ENCODE data around the gene GPR65. TPM values are rescaled to one million over a fixed set of nuclear protein-coding genes. Genes with fewer than 3 reads are reported as not detected.

GPR65 gene
- total and polyA plus RNA-seq, 4 donors, result 2.1 to 8.1 (median 4.0) TPM

DNA sequence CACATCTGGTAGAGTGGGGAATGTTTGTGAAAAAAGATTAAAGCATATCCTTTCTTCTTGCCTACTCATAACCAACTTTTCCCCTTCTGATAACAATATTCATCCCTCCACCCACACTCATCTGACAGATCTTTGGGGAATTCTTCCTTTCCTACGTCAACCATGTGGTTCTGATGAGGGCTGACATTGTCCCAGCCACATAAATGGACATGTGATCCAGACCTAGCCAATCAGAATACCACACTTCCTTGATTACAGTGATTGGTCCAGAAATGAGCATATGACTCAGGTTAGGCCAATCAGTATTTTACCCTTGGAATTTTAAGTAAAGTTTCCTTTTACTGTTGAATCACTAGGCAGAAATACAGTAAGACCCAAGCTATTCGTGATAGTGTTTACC is 58.9 kb downstream of the GPR65 start:
- DNase-seq (no peak), ATAC-seq (ENCODE audit: insufficient read depth, low FRiP score) (no peak)
- Histone ChIP-seq H3K9me3 (ENCODE audit: control insufficient read depth in 4 of 4, insufficient read depth in 3 of 4, low read length in 3 of 4) (no peaks in the 10 kb centered on the region), H3K27me3 (ENCODE audit: control insufficient read depth in 3 of 3, insufficient read depth in 3 of 3, low read length in 2 of 3) (no peaks in the 10 kb centered on the region), H3K36me3 (ENCODE audit: control insufficient read depth in 4 of 4, insufficient read depth in 4 of 4, low read length in 4 of 4) (no peaks in the 10 kb centered on the region), H3K4me1 (ENCODE audit: control insufficient read depth in 5 of 5, insufficient read depth in 5 of 5, low read length in 5 of 5) (no peaks in the 10 kb centered on the region), H3K9ac (ENCODE audit: insufficient read depth in 1 of 2, low read length in 2 of 2) (no peak overlapping the region), H3K4me3 (no peak overlapping the region), H3K27ac (ENCODE audit: low read depth in 1 of 2, low read length in 1 of 2) (no peak overlapping the region)
- TF ChIP-seq, protein P1, sequence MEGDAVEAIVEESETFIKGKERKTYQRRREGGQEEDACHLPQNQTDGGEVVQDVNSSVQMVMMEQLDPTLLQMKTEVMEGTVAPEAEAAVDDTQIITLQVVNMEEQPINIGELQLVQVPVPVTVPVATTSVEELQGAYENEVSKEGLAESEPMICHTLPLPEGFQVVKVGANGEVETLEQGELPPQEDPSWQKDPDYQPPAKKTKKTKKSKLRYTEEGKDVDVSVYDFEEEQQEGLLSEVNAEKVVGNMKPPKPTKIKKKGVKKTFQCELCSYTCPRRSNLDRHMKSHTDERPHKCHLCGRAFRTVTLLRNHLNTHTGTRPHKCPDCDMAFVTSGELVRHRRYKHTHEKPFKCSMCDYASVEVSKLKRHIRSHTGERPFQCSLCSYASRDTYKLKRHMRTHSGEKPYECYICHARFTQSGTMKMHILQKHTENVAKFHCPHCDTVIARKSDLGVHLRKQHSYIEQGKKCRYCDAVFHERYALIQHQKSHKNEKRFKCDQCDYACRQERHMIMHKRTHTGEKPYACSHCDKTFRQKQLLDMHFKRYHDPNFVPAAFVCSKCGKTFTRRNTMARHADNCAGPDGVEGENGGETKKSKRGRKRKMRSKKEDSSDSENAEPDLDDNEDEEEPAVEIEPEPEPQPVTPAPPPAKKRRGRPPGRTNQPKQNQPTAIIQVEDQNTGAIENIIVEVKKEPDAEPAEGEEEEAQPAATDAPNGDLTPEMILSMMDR (IDR thresholded peaks at IDR 0.05; ENCODE audit: control extremely low read depth, extremely low read depth), result no peak
- WGBS, 2 donors, result 84 to 86% methylated on average over 2 of the region's 2 CpGs

Small RNA genes lying within 50 kb of the gene (small RNA-seq; reads per million reads assigned to genes)
- not detected for gene RNU6-835P (ENCODE audit: low replicate concordance)

Other genes starting within 250 kb of the GPR65 start
- gene GALC, start 12.0 kb upstream of the GPR65 start, total RNA-seq, result 10 to 100 TPM; 37.6 to 51.1 TPM
- gene GALC, start 12.0 kb upstream of the GPR65 start, polyA plus RNA-seq, result 10 to 100 TPM; 10.0 to 29.4 TPM

All from lung (tissue), 13 donors.